Activated CD4-positive, alpha-beta T cell treated with anti-CD3 and anti-CD28 coated beads for 1 hour (primary cell): Measurements from ENCODE around the gene UGT2B17.
"Not testable (repeated sequence)": the region's sequence is repeated elsewhere in the genome, so short reads cannot be mapped to it uniquely, and the experiment has no call there.

Source experiments
- DNase-seq: peaks from one replicate; pipeline ENCODE4 v3.0.0-alpha.2; 2020

The UGT2B17 gene

GRCh38 chr4:68576272-68577125 lies at the start of gene UGT2B17:
UGT2B17 (minus strand) TSS chr4:68576322; CDS start chr4:68568484, 7,838 bp downstream.
- no peak for DNase-seq

GRCh38 chr4:68622731-68623130 lies 46.6 kb upstream of the UGT2B17 start:
- not testable (repeated sequence) for DNase-seq

GRCh38 chr4:68617003-68617698 lies 41.0 kb upstream of the UGT2B17 start:
- DNase-seq: no peak

- DNase-seq: no peak
Observed at GRCh38 chr4:68615699-68616422, 39.7 kb upstream of the UGT2B17 start.

GRCh38 chr4:68613752-68614151 lies 37.6 kb upstream of the UGT2B17 start:
- DNase-seq: no peak

GRCh38 chr4:68606240-68606639 lies 30.1 kb upstream of the UGT2B17 start:
- DNase-seq: no peak

GRCh38 chr4:68599150-68599549 lies 23.0 kb upstream of the UGT2B17 start:
- DNase-seq: no peak

GRCh38 chr4:68597482-68597881 lies 21.4 kb upstream of the UGT2B17 start:
- DNase-seq: no peak

- no peak for DNase-seq
Observed at GRCh38 chr4:68594678-68595077, 18.6 kb upstream of the UGT2B17 start.

GRCh38 chr4:68593112-68593511 lies 17.0 kb upstream of the UGT2B17 start:
- no peak for DNase-seq

GRCh38 chr4:68592673-68593072 lies 16.6 kb upstream of the UGT2B17 start:
- DNase-seq: no peak

GRCh38 chr4:68591204-68591603 lies 15.1 kb upstream of the UGT2B17 start:
- no peak for DNase-seq

- no peak for DNase-seq
Observed at GRCh38 chr4:68589790-68590189, 13.7 kb upstream of the UGT2B17 start.

- DNase-seq: no peak
Observed at GRCh38 chr4:68582339-68582717, 6.2 kb upstream of the UGT2B17 start.

- no peak for DNase-seq
Observed at GRCh38 chr4:68581383-68582338, 5.5 kb upstream of the UGT2B17 start.

GRCh38 chr4:68577590-68577989 lies 1.5 kb upstream of the UGT2B17 start:
- no peak for DNase-seq

- not testable (repeated sequence) for DNase-seq
Observed at GRCh38 chr4:68575636-68576035, 486 bp downstream of the UGT2B17 start.

GRCh38 chr4:68575081-68575480 lies 1.0 kb downstream of the UGT2B17 start:
- DNase-seq: no peak

GRCh38 chr4:68572653-68573170 lies 3.4 kb downstream of the UGT2B17 start:
- no peak for DNase-seq

- DNase-seq: no peak
Observed at GRCh38 chr4:68570122-68570507, 6.0 kb downstream of the UGT2B17 start.

GRCh38 chr4:68569466-68570121 lies 6.5 kb downstream of the UGT2B17 start:
- no peak for DNase-seq

GRCh38 chr4:68569036-68569435 lies 7.1 kb downstream of the UGT2B17 start:
- not testable (repeated sequence) for DNase-seq
